ENCODE results near the gene MAPK8IP2. TPM values are rescaled to one million over a fixed set of nuclear protein-coding genes. Genes with fewer than 3 reads are reported as not detected.

MAPK8IP2 gene
- polyA plus RNA-seq, 1 donor (not counting 4 experiments of a cell fraction or from before 2014, with no cell fraction given) = 0.29 TPM

DNA sequence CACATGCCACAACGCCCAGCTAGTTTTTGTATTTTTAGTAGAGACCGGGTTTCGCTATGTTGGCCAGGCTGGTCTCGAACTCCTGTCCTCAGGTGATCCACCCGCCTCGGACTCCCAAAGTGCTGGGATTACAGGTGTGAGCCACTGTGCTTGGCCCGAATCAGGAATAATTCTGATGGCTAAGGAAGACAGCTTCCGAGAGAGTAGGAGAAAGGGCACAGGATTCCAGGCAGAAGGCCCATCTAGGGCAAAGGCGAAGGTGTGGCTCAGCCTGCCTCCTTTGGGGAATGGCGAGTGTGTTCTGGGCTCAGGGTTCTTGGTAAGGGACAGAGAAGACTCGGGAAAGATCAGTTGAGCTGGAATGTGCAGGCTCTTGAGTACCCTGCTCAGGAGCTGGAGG, 36.3 kb upstream of the MAPK8IP2 start:
- DNase-seq (ENCODE audit: low read depth, low spot score) (no peak), FAIRE-seq (no peak)
- Histone ChIP-seq H3K4me3 (ENCODE audit: control insufficient read depth in 2 of 3, extremely low read depth in 1 of 3, insufficient read depth in 2 of 3, low read depth in 1 of 3, low read length in 3 of 3) (no peak overlapping the region), H3K9me3 (ENCODE audit: control insufficient read depth, low read depth, low read length) (no peaks in the 10 kb centered on the region), H3K79me2 (ENCODE audit: control insufficient read depth, insufficient read depth, low read length) (no peaks in the 10 kb centered on the region), H4K20me1 (ENCODE audit: control insufficient read depth, extremely low read depth, insufficient read depth, low read length) (no peaks in the 10 kb centered on the region), H3K4me2 (ENCODE audit: control insufficient read depth, extremely low read depth, insufficient read depth, low read depth, low read length) (no peak overlapping the region), H3K9ac (ENCODE audit: control insufficient read depth, extremely low read depth, insufficient read depth, low read length) (no peak overlapping the region), H3K27ac (ENCODE audit: control insufficient read depth, insufficient read depth, low read length) (no peak overlapping the region), H3K4me1 (ENCODE audit: control insufficient read depth, extremely low read depth, insufficient read depth, low read length) (peaks cover 16% of the 10 kb centered on the region), H3K36me3 (ENCODE audit: control insufficient read depth in 2 of 2, extremely low read depth in 1 of 2, insufficient read depth in 2 of 2, low read length in 2 of 2) (peaks cover 4 to 5% of the 10 kb centered on the region in 2 experiments), H2AFZ (ENCODE audit: control insufficient read depth, low read length) (no peak overlapping the region), H3K27me3 (ENCODE audit: control insufficient read depth, extremely low read depth, insufficient read depth, low read length) (no peaks in the 10 kb centered on the region), H3K9me1 (ENCODE audit: control insufficient read depth, extremely low read depth, insufficient read depth, low read length) (no peaks in the 10 kb centered on the region)
- dilution Hi-C loops (cut with MboI; ENCODE audit: extremely low pct_ligation_motif_present, low sequenced_read_pairs) = no loop called here
- TF ChIP-seq CTCF (optimal IDR thresholded peaks at IDR 0.05 in 1 of 3, IDR thresholded peaks at IDR 0.05 in 1 of 3, conservative IDR thresholded peaks at IDR 0.05 in 1 of 3; ENCODE audit: extremely low read depth in 1 of 3, insufficient read depth in 2 of 3, low read length in 3 of 3) (no peak), EZH2 (IDR thresholded peaks at IDR 0.05; ENCODE audit: low read length) (no peak)

GRCh38 chr22:50567721-50568252, 32.8 kb upstream of the MAPK8IP2 start:
- dilution Hi-C loops (cut with MboI; ENCODE audit: extremely low pct_ligation_motif_present, low sequenced_read_pairs) = no loop called here

More at GRCh38 chr22:50567721-50568252, 32.8 kb upstream of the MAPK8IP2 start:
- H3K4me3 ChIP-seq (ENCODE audit: control insufficient read depth in 2 of 3, extremely low read depth in 1 of 3, insufficient read depth in 2 of 3, low read depth in 1 of 3, low read length in 3 of 3) = no peak overlapping the region
- H4K20me1 ChIP-seq (ENCODE audit: control insufficient read depth, extremely low read depth, insufficient read depth, low read length) = no peaks in the 10 kb centered on the region
- H3K9me3 ChIP-seq (ENCODE audit: control insufficient read depth, low read depth, low read length) = no peaks in the 10 kb centered on the region
- DNase-seq (ENCODE audit: low read depth, low spot score) (no peak), FAIRE-seq (no peak)
- H3K27ac ChIP-seq (ENCODE audit: control insufficient read depth, insufficient read depth, low read length) = no peak overlapping the region
- peaks cover 16 to 23% of the 10 kb centered on the region in 2 experiments for H3K36me3 ChIP-seq (ENCODE audit: control insufficient read depth in 2 of 2, extremely low read depth in 1 of 2, insufficient read depth in 2 of 2, low read length in 2 of 2)
- H3K9me1 ChIP-seq (ENCODE audit: control insufficient read depth, extremely low read depth, insufficient read depth, low read length) = no peaks in the 10 kb centered on the region
- no peak for TF ChIP-seq CTCF (optimal IDR thresholded peaks at IDR 0.05 in 1 of 3, IDR thresholded peaks at IDR 0.05 in 1 of 3, conservative IDR thresholded peaks at IDR 0.05 in 1 of 3; ENCODE audit: extremely low read depth in 1 of 3, insufficient read depth in 2 of 3, low read length in 3 of 3)
- no peak for TF ChIP-seq EZH2 (IDR thresholded peaks at IDR 0.05; ENCODE audit: low read length)
- no peak overlapping the region for H2AFZ ChIP-seq (ENCODE audit: control insufficient read depth, low read length)
- H3K9ac ChIP-seq (ENCODE audit: control insufficient read depth, extremely low read depth, insufficient read depth, low read length) = no peak overlapping the region
- H3K27me3 ChIP-seq (ENCODE audit: control insufficient read depth, extremely low read depth, insufficient read depth, low read length) = no peaks in the 10 kb centered on the region
- H3K4me2 ChIP-seq (ENCODE audit: control insufficient read depth, extremely low read depth, insufficient read depth, low read depth, low read length) = no peak overlapping the region
- H3K79me2 ChIP-seq (ENCODE audit: control insufficient read depth, insufficient read depth, low read length) = no peaks in the 10 kb centered on the region
- H3K4me1 ChIP-seq (ENCODE audit: control insufficient read depth, extremely low read depth, insufficient read depth, low read length) = peaks cover 9% of the 10 kb centered on the region

Measured in keratinocyte (primary cell).